NCI-H1436 treated with DMSO at 0.1 percent for 48 hours (cell line): ENCODE measurements around the gene OSCAR.
A peak's percentile ranks its signal among the peaks of the same experiment; 100 is the strongest.

Source experiments
- DNase-seq: peaks from one replicate; lab custom pipeline; 2025; lab: John Stamatoyannopoulos, UW

Gene OSCAR

GRCh38 chr19:54100561-54100960 is at the start of gene OSCAR:
Gene OSCAR, minus strand, starts transcription at chr19:54100803. Its CDS starts 11 bp downstream, at chr19:54100792.
- DNase-seq = no peak

- no peak for DNase-seq
Observed at GRCh38 chr19:54149021-54149812, 48.6 kb upstream of the OSCAR start.

GRCh38 chr19:54148158-54148557 is 47.6 kb upstream of the OSCAR start:
- DNase-seq = no peak

GRCh38 chr19:54147676-54148075 is 47.1 kb upstream of the OSCAR start:
- DNase-seq = no peak

- DNase-seq = no peak
Observed at GRCh38 chr19:54145541-54146158, 45.0 kb upstream of the OSCAR start.

- no peak for DNase-seq
Observed at GRCh38 chr19:54142166-54142780, 41.7 kb upstream of the OSCAR start.

GRCh38 chr19:54141356-54141755 is 40.8 kb upstream of the OSCAR start:
- no peak for DNase-seq

- no peak for DNase-seq
Observed at GRCh38 chr19:54138489-54139256, 38.1 kb upstream of the OSCAR start.

GRCh38 chr19:54137699-54138488 is 37.3 kb upstream of the OSCAR start, which contains the start of gene CNOT3:
Gene CNOT3, plus strand, starts transcription at chr19:54137762. Its CDS starts 5,217 bp downstream, at chr19:54142979.
- DNase-seq = no peak

GRCh38 chr19:54136864-54137698 is 36.5 kb upstream of the OSCAR start:
- peak; percentile 100 for DNase-seq

GRCh38 chr19:54136086-54136863 is 35.7 kb upstream of the OSCAR start:
- no peak for DNase-seq

GRCh38 chr19:54133957-54134590 is 33.5 kb upstream of the OSCAR start:
- DNase-seq = no peak

GRCh38 chr19:54133312-54133956 is 32.8 kb upstream of the OSCAR start:
- DNase-seq = peak; percentile 78

- DNase-seq = no peak
Observed at GRCh38 chr19:54129617-54129996, 29.0 kb upstream of the OSCAR start.

- DNase-seq = no peak
Observed at GRCh38 chr19:54128796-54129616, 28.4 kb upstream of the OSCAR start.

GRCh38 chr19:54128441-54128725 is 27.8 kb upstream of the OSCAR start:
- no peak for DNase-seq

GRCh38 chr19:54127688-54128440 is 27.3 kb upstream of the OSCAR start:
- no peak for DNase-seq
